Measurements from ENCODE around the gene CDT1.
A peak's percentile ranks its signal among the peaks of the same experiment; 100 is the strongest.
"Not testable (repeated sequence)": the region's sequence is repeated elsewhere in the genome, so short reads cannot be mapped to it uniquely, and the experiment has no call there.

The CDT1 gene

GRCh38 chr16:88784074-88784855 is 19.3 kb upstream of the CDT1 start:
- DNase-seq: no peak

GRCh38 chr16:88784856-88785105 is 18.8 kb upstream of the CDT1 start:
- no peak for DNase-seq

- DNase-seq: peak in 1 of 2 experiments; percentile 4
Observed at GRCh38 chr16:88785106-88785924, 18.3 kb upstream of the CDT1 start, which contains the start of gene PIEZO1. Gene PIEZO1, minus strand, starts transcription at chr16:88785220. Its CDS starts 256 bp downstream, at chr16:88784964.

- no peak for DNase-seq
Observed at GRCh38 chr16:88787579-88788314, 15.8 kb upstream of the CDT1 start.

GRCh38 chr16:88788749-88789148 is 14.8 kb upstream of the CDT1 start:
- DNase-seq: not testable (repeated sequence)

- DNase-seq: no peak
Observed at GRCh38 chr16:88789594-88789993, 14.0 kb upstream of the CDT1 start.

- no peak for DNase-seq
Observed at GRCh38 chr16:88790312-88791211, 13.0 kb upstream of the CDT1 start.

- no peak for DNase-seq
Observed at GRCh38 chr16:88792078-88792550, 11.5 kb upstream of the CDT1 start.

- no peak for DNase-seq
Observed at GRCh38 chr16:88792668-88793250, 10.8 kb upstream of the CDT1 start.

GRCh38 chr16:88793251-88793954 is 10.2 kb upstream of the CDT1 start:
- no peak for DNase-seq

GRCh38 chr16:88796278-88796677 is 7.3 kb upstream of the CDT1 start:
- DNase-seq: no peak

GRCh38 chr16:88798073-88798472 is 5.5 kb upstream of the CDT1 start:
- DNase-seq: no peak

GRCh38 chr16:88798772-88799455 is 4.7 kb upstream of the CDT1 start:
- DNase-seq: no peak

- DNase-seq: no peak
Observed at GRCh38 chr16:88799569-88800276, 3.9 kb upstream of the CDT1 start.

- DNase-seq: no peak
Observed at GRCh38 chr16:88800277-88800592, 3.4 kb upstream of the CDT1 start.

- no peak for DNase-seq
Observed at GRCh38 chr16:88804173-88804551, 573 bp downstream of the CDT1 start.

GRCh38 chr16:88804552-88805339 is 1.2 kb downstream of the CDT1 start:
- DNase-seq: peak; percentile 35 to 37

- DNase-seq: no peak
Observed at GRCh38 chr16:88805340-88805715, 1.7 kb downstream of the CDT1 start.

- no peak for DNase-seq
Observed at GRCh38 chr16:88805887-88806393, 2.4 kb downstream of the CDT1 start.
